Islet of Langerhans (tissue), 1 donor: ENCODE results near the gene NACC2.
"Not testable (repeated sequence)": the region's sequence is repeated elsewhere in the genome, so short reads cannot be mapped to it uniquely, and the experiment has no call there.

Source experiments
- FAIRE-seq: peaks from one replicate; lab custom pipeline; 2011; peaks lifted over from hg19 to GRCh38; lab: Jason Lieb, UNC

The NACC2 gene

DNA sequence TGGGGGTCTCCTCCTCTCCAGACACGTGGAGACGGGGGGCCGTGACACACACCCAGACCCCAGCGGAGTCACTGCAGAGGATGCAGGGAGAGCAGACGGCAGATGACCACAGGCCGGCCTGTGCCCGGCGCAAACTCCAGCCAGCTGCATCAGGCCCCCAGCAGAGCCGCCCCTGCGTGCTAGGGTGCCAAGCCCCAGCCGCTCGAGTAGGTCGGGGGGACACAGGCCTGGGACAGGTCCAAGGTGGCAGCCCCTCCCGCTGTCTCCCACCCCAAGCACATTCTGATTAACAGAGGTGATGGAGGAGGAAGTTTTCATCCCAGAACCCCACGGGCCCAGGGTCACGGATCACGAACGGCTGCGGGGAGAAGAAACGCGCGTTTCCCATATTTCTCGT, 14.4 kb downstream of the NACC2 start:
- no peak for FAIRE-seq

DNA sequence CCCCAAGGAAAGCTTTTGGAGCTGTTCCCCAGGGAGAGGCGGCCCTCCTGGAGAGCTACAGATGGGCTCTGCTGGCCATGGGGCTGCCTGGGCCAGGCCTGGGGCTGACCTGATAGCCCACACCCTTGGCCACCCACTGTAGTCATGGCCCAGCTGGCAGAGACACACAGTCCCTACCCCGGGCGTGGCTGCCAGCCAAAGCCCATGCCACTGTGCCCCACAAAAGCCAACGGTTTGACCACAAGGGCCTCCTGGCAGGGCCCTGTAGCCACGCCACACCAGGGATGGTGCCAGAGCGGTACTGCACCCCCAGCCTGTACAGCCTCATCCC, 15.2 kb downstream of the NACC2 start:
- FAIRE-seq: no peak

DNA sequence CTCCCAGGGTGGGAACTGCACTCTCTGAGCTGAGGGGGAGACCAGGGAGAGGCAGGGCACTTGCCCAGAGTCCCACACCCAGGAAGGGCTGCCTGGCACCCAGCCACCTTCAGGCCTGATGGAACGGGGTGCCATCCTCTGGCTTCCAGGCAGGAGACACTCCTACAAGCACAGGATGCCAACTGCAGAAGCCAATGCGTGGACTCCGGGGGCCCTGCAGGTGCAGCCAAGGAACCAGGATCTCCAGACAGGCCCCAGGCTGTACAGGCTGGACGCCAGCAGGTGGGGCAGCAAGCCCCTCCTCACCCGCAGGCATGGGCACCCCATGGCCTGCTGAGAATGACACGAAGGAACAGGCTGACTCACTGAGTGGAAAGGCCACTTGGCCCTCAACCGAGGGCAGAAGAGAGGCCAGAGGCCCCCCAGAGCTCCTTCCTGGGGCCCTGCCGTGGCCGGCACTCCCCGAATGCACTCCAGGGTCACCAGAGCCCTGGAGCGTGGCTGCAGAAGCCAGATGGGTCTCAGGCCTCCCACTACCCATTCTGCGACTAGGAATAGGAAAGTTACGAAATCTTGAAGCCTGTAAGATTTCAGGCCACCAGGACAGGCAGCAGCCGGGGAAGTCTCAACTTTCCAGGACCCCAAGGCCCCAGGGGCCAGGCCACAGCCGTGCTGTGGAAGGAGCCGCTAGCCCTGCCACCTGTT, 15.7 kb downstream of the NACC2 start:
- FAIRE-seq: no peak

GRCh38 chr9:136078498-136079011, 16.5 kb downstream of the NACC2 start:
- no peak for FAIRE-seq

- no peak for FAIRE-seq
Observed at GRCh38 chr9:136078024-136078423, 17.1 kb downstream of the NACC2 start.

DNA sequence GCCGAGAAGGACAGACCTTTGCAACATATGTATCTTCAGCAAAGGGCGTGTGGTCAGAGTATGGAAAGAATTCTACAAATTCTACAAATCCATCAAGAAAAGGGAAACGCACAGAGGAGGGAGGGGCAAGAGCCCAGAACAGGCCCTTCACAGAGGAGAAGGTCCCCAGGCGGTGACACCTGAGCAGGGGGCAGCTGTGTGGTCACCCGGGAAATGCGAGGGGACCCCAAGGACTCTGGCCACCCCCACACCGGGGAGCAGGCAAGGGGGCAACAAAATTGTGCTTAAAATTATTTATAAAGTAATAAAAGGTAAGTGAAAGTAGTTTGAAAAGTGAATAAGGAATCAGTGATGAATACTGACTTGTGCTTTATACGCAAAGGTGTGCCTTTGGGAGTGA, 17.6 kb downstream of the NACC2 start:
- FAIRE-seq: no peak

- FAIRE-seq: no peak
Observed at GRCh38 chr9:136075881-136076678, 19.0 kb downstream of the NACC2 start.

DNA sequence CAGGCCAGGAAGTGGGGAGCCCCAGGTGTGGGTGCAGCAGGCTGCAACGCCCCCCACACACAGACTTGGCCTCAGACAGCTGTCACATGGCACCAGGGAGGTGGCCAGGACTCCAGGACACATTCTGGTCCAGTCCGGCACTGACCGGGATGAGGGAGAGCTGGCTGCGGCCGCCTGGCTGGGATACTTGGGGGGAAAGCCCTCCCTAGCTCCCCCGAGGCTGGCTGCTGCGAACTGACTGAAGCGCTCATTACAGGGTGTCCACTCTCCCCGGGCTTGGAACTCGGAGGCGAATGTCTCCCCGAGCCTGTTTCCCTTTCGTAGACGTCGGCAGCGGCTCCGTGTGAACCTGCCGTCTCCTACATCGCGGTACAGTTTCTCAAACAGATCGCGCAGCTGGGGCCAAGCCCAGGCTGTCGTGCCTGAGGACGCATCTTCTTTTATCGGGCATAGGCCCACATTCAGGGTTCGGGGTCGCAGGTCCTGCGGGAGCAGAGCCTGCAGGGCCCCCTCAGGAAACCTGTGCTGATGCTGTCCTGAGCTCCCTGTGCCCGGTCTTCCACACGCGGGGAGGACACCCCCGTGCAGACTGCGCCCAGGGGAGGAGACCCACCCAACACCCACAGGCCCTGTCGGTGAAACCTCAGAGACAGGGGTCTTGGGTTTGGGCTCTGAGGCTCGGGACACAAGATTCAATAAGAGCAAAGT, 19.8 kb downstream of the NACC2 start:
- FAIRE-seq: no peak

DNA sequence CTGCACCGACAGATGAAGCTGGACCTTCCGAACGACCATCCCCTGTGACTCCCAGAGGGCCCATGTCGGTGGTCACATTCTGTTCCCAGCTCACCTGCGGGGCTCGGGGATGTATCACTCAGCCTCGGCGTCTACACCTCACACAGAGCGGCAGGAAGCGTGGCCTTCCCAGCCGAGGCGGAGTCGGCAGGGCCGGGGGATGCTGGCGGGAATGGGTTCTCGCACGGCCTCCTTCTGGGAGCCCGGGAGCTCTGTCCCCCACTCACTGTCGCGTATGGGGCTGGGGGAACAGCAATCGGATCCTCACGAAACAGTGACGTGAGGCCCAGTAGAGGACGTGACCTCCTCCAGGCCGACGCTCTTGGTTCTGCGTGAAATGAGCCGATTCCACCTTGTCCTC, 20.4 kb downstream of the NACC2 start:
- no peak for FAIRE-seq

GRCh38 chr9:136062657-136063439, 32.2 kb downstream of the NACC2 start:
- FAIRE-seq: no peak

- FAIRE-seq: not testable (repeated sequence)
Observed at GRCh38 chr9:136061916-136062315, 33.2 kb downstream of the NACC2 start.

- FAIRE-seq: no peak
Observed at GRCh38 chr9:136061405-136061804, 33.7 kb downstream of the NACC2 start.

DNA sequence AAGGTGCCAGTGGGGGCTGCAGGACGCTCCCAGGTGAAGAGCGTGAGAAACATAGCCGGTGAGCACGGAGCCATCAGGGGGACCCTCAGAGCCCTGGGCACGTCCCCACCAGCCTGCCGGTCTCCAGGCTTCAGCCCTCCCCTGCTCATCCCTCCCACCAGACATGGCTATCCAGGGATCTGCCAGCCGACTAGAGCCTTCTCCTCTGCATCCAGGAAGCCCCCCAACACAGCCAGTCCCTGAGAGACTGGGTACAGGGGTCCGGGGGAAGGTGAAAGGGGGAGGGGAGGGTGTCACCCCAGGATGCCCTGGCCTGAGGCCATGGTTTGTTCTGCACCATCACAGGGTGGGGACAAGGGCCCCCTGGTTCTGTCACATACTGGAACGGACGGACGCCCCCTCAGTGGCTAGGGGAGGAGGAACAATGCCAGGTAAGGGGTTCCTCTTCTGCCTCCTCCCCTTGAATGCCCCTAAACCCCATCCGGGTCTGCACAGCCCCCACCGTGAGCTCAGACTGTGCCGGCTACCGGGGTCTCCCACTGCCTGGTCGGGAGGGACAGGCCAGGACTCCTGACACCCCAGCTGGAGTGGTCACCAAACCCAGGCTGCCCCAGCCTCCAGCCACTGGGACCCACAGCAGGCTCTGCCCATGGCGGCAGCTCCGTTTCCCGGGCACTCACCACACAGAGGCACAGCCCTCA, 34.3 kb downstream of the NACC2 start:
- FAIRE-seq: no peak

- FAIRE-seq: no peak
Observed at GRCh38 chr9:136059851-136060670, 35.0 kb downstream of the NACC2 start.

GRCh38 chr9:136059321-136059791, 35.7 kb downstream of the NACC2 start:
- FAIRE-seq: no peak

GRCh38 chr9:136058801-136059302, 36.2 kb downstream of the NACC2 start:
- no peak for FAIRE-seq

DNA sequence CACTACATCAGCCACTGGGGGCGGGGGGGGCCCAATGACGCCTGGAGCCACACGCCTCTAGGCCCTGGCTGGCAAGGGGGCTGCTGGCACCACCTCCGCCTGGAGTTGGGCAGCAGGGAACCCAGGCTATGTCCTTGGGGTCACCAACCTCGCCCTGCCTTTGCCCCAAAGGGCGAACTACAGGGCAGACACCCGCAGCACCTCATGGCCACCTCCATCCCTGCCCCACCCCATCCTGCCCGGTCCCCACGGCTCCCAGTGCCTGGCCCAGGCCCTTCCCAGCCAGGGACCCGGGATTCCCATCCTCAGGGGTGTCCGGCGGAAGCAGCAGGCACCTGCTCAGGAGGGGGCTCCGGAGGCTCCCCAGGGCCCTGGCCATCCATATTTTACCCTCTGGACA, 37.0 kb downstream of the NACC2 start:
- FAIRE-seq: no peak

DNA sequence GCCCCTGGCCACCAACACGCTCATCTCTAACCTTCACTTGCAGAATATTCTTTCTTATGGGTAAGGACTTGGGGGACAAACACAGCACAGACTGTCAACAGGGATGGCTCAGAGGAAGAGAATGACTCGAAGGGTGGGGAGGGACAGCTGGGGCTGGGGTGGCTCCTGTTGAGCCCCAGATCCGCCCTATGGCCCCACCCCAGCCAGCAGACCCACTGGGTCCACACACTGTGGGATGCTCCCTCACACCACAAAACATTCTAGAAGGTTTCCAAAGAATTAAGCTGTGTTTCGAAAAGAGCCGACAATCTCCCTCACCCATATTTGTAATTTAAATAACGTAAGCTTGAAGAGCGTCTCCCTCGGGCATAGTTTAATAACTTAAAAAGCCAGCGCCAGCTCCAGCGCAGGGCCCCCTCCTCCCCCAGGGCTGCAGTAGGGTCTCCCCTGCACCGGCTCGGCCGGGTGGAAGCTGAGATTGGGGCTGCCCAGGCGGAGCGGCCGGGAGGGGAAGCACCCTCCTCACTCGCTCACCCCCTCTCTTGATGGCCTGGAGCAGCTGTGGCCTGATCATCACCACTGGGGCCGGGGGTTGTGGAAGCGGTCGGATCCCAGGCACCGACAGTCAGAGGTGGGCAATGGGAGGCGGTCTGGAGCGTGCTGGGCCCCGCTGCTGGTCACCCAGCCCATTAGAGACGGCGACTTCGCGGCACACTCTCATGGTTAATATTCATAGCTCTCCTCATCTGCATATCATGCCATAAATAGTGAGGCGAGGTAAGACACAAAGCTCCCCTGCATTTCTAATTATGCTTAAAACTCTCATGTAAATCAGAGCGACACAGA, 37.6 kb downstream of the NACC2 start:
- FAIRE-seq: no peak

DNA sequence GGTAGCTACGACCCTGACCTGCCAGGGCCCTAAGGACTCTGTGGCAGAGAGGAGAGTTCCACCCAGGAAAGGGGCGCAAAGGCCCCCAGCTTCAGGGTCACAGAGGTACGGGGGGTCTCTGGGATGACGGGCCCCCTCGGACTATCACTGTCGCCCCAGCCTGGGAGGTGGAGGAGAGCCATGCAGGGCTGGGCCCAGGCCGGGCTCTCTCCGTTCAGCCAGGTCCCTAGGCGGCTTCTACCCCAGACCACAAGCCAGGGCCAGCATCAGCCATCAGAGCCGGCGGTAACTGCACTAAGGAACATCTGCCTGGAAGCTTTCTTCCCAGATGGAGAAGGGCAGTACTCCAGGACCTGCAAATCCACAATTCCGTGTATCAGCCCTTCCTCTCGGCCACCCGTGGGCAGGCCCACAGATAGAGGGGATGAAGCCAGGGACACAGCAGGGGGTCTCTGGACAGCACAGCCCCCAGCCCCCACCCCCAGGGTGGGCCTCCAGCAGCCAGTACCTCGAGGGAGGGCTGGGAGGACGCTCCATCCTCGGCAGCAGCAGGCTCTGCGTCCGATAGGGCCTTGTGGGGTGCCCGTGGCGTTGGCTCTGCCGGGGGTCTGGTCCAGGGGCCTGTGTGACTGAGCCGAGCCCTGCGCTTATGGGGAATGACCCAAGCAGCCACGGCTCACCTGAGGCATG, 38.4 kb downstream of the NACC2 start:
- no peak for FAIRE-seq
